WTC11 (cell line): ENCODE results near the gene POLR3H.

ENCODE experiments used
- ATF6 ChIP-seq: sonication (generic); formaldehyde crosslinking; IDR thresholded peaks from 2 replicates; pipeline ENCODE4 v1.8.1; 2023; ENCODE audit warnings: mild to moderate bottlenecking, missing genetic modification reagents
- RELA ChIP-seq: sonication (generic); formaldehyde crosslinking; IDR thresholded peaks from 2 replicates; pipeline ENCODE4 v1.8.1; 2022; ENCODE audit warnings: missing genetic modification reagents, mild to moderate bottlenecking, borderline replicate concordance
- TF ChIP-seq, protein P1 (sequence below): fragments of 200-600 bp; IDR thresholded peaks from 2 replicates; pipeline ENCODE4 v1.8.0; 2022; ENCODE audit warnings: antibody characterized with exemption

GRCh38 chr22:41508770-41509170, 35.5 kb downstream of the POLR3H start:
- no peak for TF ChIP-seq RELA (CRISPR knock-in tag)
- TF ChIP-seq, protein P1, sequence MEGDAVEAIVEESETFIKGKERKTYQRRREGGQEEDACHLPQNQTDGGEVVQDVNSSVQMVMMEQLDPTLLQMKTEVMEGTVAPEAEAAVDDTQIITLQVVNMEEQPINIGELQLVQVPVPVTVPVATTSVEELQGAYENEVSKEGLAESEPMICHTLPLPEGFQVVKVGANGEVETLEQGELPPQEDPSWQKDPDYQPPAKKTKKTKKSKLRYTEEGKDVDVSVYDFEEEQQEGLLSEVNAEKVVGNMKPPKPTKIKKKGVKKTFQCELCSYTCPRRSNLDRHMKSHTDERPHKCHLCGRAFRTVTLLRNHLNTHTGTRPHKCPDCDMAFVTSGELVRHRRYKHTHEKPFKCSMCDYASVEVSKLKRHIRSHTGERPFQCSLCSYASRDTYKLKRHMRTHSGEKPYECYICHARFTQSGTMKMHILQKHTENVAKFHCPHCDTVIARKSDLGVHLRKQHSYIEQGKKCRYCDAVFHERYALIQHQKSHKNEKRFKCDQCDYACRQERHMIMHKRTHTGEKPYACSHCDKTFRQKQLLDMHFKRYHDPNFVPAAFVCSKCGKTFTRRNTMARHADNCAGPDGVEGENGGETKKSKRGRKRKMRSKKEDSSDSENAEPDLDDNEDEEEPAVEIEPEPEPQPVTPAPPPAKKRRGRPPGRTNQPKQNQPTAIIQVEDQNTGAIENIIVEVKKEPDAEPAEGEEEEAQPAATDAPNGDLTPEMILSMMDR = no peak
- no peak for TF ChIP-seq ATF6 (CRISPR knock-in tag)
